HG02938 (cell line): ENCODE measurements around the gene TSPEAR.

Experiments
- ATAC-seq: cut with Tn5 transposase; IDR thresholded peaks from one replicate; pipeline ENCODE4 v1.9.1; 2021; ENCODE audit warnings: mild to moderate bottlenecking, moderate library complexity; ENCODE audit not compliant: unreplicated experiment

The TSPEAR gene

GRCh38 chr21:44521928-44522752 is 189.2 kb downstream of the TSPEAR start:
- no peak for ATAC-seq

- ATAC-seq: no peak
Measured at GRCh38 chr21:44521301-44521927, 190.0 kb downstream of the TSPEAR start.

DNA sequence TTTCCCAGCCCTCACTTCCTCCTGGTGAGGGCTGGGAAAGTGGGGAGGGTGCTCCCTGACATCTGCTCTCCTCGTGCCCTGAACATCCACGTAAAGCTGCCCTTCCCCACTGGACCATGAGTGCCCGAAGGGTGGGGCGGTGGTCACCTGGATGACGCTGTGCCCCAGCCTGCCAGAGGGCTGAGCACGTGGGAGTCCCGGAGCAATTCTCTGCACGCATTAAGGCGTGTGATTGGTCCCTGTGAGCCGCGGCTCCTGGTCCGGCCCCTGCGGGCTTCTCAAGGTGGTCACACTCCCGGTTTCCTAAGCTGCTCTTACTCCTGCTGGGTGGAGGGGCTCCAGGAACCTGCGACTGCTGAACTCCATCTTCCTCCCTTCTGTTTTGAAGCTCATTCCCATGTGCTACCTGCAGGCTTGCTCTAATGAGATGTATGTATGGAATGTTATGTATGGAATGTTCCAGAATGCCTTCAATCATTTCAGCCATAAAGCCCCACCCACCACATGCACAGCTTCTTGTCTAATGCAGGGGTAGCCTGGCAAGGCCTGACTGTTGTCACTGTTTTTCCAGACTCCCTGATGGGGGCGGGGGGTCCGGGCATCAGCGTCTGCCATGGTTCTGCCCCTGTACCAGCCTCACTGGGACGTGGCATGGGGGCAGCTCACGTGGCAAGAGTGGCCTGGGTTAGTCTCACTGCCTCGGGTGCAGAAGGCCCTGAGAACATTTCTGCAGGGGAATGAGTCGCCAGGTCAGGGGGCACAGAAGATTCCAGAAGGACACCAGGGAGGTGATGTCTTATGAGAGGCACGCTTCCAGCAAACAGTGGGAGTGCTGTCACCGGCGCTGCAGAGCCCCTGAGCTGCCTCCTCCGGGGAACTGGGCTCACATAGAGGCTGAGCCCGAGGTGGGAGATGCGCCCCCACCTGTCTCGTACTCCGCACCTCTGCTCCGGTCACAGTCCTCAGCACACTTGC is 190.8 kb downstream of the TSPEAR start:
- ATAC-seq: no peak

GRCh38 chr21:44519346-44520325 is 191.7 kb downstream of the TSPEAR start:
- ATAC-seq: no peak

DNA sequence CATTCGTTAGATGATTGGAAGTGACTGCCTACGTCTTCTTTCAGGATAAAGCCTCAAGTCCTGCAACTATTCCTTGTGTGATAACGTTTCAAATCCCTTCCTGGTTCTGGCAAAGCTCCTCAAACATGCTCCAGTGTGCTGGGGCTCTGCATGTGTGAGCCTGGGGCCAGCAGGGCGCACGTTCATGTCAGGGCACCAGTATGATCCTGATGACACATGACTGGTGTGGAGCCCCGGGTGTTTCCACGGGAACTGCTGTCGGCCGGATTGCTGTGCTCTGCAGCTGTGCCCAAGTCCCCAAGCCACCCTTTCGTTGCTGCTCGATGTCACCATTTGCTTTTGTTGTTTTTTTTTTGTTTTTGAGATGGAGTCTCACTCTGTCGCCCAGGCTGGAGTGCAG is 192.7 kb downstream of the TSPEAR start:
- ATAC-seq: no peak

DNA sequence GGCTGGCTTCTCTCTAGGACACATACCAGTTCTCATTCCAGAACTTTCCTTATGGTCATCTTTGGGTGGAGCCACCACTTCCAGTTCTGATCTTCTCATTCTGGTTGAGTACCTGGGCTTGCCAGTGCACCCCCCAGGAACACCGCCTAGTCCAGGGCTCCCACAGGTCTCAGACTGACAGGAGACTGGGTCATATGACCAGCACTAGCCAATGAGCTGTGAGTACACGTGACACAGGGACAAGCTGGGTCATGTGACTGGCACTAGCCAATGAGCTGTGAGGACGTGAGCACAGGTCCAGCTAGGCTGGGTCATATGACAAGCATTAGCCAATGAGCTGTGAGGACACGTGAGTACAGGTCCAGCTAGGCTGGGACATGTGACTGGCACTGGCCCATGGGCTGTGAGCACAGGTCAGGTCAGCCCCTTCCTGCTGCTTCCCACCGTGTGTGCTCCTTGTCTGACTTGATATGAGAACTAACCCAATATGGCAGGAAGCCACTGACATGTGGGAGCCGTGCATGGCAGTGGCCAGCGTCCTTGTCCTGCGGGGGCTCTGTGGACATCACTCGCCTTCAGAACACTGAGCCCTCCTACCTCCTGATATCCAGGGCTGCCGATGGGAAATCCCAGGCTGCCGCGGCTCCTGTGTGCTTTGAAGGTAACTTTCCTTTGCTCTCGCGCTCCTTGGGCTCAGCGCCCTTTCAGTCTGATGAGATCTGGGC is 194.0 kb downstream of the TSPEAR start:
- ATAC-seq: no peak

- ATAC-seq: no peak
Measured at GRCh38 chr21:44516828-44517174, 194.6 kb downstream of the TSPEAR start.

- ATAC-seq: no peak
Measured at GRCh38 chr21:44516342-44516741, 195.0 kb downstream of the TSPEAR start.

- ATAC-seq: no peak
Measured at GRCh38 chr21:44515359-44516165, 195.8 kb downstream of the TSPEAR start.

- ATAC-seq: no peak
Measured at GRCh38 chr21:44514746-44515358, 196.5 kb downstream of the TSPEAR start.

DNA sequence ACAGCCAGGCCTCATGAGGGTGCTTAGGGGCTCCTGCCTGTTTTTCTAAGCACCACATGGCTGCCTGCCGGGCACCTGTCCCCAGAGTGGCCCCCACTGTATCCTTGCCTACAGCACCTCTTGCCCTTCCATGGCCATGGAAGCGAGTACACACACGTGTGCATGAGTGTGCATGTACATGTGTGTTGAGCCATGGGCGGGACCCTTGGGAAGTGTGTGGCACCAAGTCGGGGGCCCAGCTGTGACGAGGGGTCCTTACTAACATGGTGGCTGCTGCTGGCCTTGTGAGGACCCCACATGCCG is 197.2 kb downstream of the TSPEAR start:
- no peak for ATAC-seq

DNA sequence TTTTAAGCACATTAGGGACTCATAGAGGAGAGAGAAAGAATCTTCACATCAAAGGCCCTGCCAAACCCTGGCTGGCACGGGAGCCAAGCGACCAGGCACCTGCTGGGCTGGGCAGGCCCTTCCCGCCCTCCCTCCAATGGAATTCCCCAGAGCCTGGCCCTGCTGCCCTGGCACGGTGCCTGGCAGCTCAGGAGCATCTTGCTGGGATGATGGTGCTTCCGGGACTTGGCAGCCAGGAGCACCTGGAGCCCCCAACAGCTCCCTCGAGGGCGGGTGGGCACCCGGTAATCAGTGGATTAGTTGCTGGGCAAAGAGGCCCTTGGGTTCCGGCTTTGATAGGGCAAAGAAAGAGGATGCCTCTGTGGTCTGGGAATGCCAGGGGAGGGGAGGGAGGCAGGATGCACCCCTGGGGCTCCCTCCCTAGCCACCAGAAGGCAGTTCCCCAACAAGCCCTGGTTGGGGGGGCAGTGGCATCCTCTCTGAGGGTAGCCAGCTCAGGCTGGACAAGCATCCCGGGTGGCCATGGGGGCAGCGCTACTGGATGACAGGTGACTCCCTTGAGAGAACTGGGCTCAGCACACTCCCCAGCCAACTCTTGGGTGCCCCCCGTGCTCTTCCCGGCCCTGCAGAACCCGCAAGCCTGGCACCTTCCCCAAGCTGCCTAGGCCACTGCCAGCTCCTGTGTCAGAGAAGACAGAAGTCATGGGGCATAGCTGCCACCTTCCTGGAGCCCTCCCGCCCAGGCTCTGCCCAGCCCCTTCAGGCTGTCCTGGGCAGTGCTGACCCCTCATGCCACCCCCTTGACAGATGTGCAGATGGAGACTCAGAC is 197.8 kb downstream of the TSPEAR start:
- ATAC-seq: no peak

DNA sequence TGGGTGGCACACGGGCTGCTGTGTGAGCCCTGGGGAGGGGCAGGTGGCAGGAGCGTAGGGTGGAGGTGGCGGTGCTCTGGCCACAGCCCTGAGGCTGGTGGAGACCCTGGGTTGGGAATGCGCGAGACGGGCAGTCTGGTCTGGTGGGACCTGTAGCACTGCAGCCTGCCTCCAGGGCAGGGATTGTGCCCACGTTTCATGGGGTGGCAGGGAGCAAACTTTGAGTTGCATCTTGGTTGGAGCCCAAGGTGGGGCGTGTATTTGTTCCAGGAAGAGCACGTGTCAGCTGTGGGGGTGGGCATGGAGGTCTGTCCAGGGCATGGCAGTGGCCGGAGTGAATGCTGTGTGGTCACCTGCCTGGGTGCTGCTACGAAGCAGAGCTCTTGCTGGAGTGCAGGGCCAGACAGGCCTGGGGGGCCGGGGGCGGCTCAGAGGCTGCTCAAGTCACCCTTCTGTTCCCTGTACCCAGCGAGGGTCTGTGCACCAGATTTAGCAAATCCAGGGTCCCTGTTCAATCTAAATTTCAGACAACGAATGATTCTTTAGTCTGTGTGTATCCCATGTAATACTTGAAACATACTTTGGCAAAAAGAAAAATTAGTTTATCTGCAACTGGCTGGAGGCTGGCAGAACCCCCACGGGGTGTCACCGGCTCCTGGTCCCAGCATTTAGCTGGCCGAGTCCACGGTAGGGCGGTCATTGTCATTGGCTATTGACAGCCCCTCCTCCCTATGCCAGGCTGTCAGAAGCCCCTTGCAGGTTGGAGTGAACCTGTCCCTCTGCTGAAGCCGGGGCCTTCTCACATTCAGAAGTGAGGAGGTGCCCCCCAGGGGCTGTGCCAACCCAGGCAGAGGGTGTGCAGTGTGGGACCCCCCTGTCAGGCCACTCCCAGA is 198.6 kb downstream of the TSPEAR start:
- no peak for ATAC-seq

- ATAC-seq: no peak
Measured at GRCh38 chr21:44511938-44512275, 199.5 kb downstream of the TSPEAR start.

GRCh38 chr21:44511219-44511937 is 200.0 kb downstream of the TSPEAR start:
- ATAC-seq: no peak
